ENCODE data around the gene SYTL3.

The SYTL3 gene

GRCh38 chr6:158795516-158795915, 145.7 kb downstream of the SYTL3 start:
- Histone ChIP-seq H3K4me3 (no peak overlapping the region), H3K27ac (no peak overlapping the region)
- no peak for TF ChIP-seq CTCF (IDR thresholded peaks at IDR 0.05)
- DNase-seq (ENCODE audit: low spot score), result no peak

DNA sequence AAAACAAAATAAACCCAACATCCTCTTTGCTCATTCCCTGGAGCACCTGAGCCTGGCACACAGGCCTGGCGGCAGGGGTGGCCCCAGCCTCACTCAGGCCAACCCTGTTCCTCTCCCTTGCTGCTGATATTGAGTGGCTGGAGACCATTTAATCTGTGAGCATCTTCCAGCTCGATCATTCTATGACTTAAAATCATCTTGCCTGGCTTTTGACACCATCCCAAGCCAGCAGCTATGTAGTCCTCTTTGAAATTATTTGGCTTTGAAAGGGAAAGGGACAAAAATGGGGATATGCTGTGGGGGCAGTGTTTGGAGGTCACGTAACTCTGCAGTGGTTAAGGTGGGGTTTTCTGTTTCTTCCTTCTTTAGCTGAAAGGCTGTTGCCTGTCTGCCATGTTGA, 146.5 kb downstream of the SYTL3 start:
- no peak for TF ChIP-seq CTCF (IDR thresholded peaks at IDR 0.05)
- Histone ChIP-seq H3K27ac (no peak overlapping the region), H3K4me3 (no peak overlapping the region)
- DNase-seq (ENCODE audit: low spot score), result no peak

DNA sequence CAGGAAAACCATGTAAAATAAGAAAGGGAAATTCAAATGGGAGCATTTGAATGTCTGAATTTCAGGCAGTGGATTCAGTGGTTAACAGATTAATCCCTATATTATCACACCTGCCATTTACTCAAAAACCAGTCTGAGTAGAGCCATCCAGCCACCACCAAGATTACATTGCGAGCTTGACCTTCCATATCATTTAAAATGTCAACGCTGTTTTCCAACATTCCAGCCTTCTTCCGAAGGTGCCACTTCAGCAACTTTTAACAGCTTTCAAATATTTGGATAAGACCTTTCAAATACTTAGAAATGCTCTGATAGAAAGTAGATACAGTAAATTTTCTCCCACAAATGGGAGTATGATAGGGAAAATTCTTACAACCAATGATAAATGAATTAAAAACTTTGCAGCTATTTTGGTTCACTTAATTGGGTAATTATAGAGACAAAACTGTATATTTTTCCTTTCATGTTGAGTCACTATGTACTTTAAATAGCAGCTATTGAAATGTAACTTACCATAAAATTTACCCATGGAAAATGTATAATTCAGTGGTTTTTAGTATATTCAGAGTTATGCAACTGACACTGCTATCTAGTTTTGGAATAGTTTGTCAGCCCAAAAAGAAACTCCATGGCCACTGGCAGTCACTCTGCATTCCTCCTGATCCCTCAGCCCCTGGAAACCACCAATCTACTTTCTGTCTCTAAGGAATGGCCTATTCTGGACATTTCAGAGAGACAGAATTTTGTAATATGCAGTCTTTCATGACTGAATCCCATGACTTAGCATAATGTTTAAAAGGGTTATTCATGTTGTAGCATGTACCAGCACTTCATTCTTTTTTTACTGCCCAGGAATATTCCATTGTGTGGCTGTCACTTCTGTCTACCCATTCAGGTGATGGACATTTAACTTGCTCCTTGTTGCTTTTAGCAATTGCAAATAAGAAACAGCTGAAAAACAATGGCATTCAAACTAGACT, 147.8 kb downstream of the SYTL3 start:
- H3K4me3 ChIP-seq, result no peak overlapping the region
- no peak for TF ChIP-seq CTCF (IDR thresholded peaks at IDR 0.05)
- DNase-seq (ENCODE audit: low spot score), result no peak
- peak overlapping the region; percentile 61 to 84 for H3K27ac ChIP-seq

- TF ChIP-seq CTCF (IDR thresholded peaks at IDR 0.05), result no peak
- H3K27ac ChIP-seq, result peak overlapping the region; percentile 61 to 84
- no peak for DNase-seq (ENCODE audit: low spot score)
- no peak overlapping the region for H3K4me3 ChIP-seq
These were observed 148.5 kb downstream of the SYTL3 start for GRCh38 chr6:158798311-158798710.

GRCh38 chr6:158799051-158799792, 149.4 kb downstream of the SYTL3 start:
- no peak for TF ChIP-seq CTCF (IDR thresholded peaks at IDR 0.05)
- peak overlapping the region; percentile 61 to 84 for H3K27ac ChIP-seq
- DNase-seq (ENCODE audit: low spot score), result no peak
- no peak overlapping the region for H3K4me3 ChIP-seq

DNA sequence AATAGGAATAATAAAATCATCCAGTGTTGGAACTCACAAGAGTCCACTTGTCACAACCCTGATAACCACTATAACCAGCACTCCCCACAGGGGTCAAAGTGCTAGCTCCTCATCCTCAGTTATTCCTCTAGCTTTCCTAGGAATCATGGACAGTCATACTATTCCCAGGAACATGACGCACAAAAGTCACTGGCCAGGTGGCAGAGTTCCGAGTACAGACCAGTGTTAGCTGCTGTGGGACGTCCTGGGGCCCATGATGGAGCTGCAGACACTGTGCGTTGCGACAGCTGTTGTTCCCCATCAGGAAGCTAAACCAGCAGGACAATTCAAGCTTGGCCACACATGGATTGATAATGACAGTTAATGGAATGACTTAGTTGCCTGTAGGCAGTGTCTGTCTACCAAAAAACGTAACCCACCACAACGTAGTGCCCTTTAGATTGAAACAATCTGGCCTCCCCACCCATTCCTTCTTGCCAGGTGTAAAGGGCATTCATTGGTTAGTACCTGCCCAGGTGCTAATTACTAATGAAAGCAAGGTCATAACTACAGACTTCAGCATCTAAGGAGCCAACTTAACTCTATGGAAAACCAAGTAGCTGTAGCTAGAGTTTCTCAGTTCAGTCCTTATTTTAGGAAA, 151.9 kb downstream of the SYTL3 start:
- no peak for DNase-seq (ENCODE audit: low spot score)
- no peak for TF ChIP-seq CTCF (IDR thresholded peaks at IDR 0.05)

More for the DNA sequence above, 151.9 kb downstream of the SYTL3 start:
- H3K4me3 ChIP-seq, result no peak overlapping the region
- H3K27ac ChIP-seq, result no peak overlapping the region

All from coronary artery (tissue), 2 donors.